HCT116 (cell line): ENCODE measurements around the gene ISYNA1. TPM values are rescaled to one million over a fixed set of nuclear protein-coding genes. Genes with fewer than 3 reads are reported as not detected.

ENCODE experiments used
- CTCF ChIP-seq, 3 experiments: fragments of 200-600 bp in 1 of 3; sonication (generic) in 1 of 3; IDR thresholded peaks in 2 of 3; conservative IDR thresholded peaks in 1 of 3; 2 replicates each; pipeline ENCODE4 v1.5.1; 2012 to 2017; ENCODE audit warnings: low read depth in 2 of 3, low read length in 2 of 3, antibody characterized with exemption in 1 of 3, borderline replicate concordance in 1 of 3, control low read depth in 1 of 3, mild to moderate bottlenecking in 1 of 3, mixed read lengths in 1 of 3, mixed run types in 1 of 3, moderate library complexity in 1 of 3; ENCODE audit not compliant: insufficient read depth in 1 of 3
- EZH2phosphoT487 ChIP-seq: fragments of 200-600 bp; IDR thresholded peaks from 2 replicates; pipeline ENCODE4 v1.6.1; 2018; ENCODE audit warnings: antibody characterized with exemption, borderline replicate concordance
- POLR2A ChIP-seq: IDR thresholded peaks from 2 replicates; pipeline ENCODE4 v1.7.0; 2011; ENCODE audit warnings: borderline replicate concordance; ENCODE audit not compliant: insufficient read depth, insufficient read length; ENCODE audit errors: extremely low read depth
- SIN3A ChIP-seq: IDR thresholded peaks from 2 replicates; pipeline ENCODE4 v1.6.1; 2012; ENCODE audit warnings: low read depth
- SRF ChIP-seq: IDR thresholded peaks from 2 replicates; pipeline ENCODE4 v1.6.1; 2012; ENCODE audit warnings: low read depth
- TCF7L2 ChIP-seq: IDR thresholded peaks from 2 replicates; pipeline ENCODE4 v1.7.0; 2011; ENCODE audit warnings: borderline replicate concordance, inconsistent platforms; ENCODE audit not compliant: insufficient read depth, insufficient read length; ENCODE audit errors: extremely low read depth
- ZBTB33 ChIP-seq: IDR thresholded peaks from 2 replicates; pipeline ENCODE4 v1.6.1; 2011; ENCODE audit warnings: mild to moderate bottlenecking, low read length, moderate library complexity; ENCODE audit not compliant: insufficient replicate concordance; ENCODE audit errors: extremely low read depth
- total RNA-seq: library from RNA; stranded (reverse); gene quantifications from one replicate; pipeline ENCODE4 v1.2.1, GENCODE V29; 2021; ENCODE audit not compliant: unreplicated experiment

ISYNA1 gene
- total RNA-seq, 1 experiment from 2014 or later, result 365 TPM

- TF ChIP-seq ZBTB33 (no peak), SIN3A (no peak), CTCF (IDR thresholded peaks at IDR 0.05 in 2 of 3, conservative IDR thresholded peaks at IDR 0.05 in 1 of 3; ENCODE audit: borderline replicate concordance in 1 of 3, insufficient read depth in 1 of 3, low read depth in 2 of 3, low read length in 2 of 3) (no peak), EZH2phosphoT487 (no peak), TCF7L2 (no peak), POLR2A (no peak), SRF (no peak)
Measured at GRCh38 chr19:18432275-18433014, 5.5 kb downstream of the ISYNA1 start (continued).
